Measurements from ENCODE around the gene MCRIP2. TPM values are rescaled to one million over a fixed set of nuclear protein-coding genes. Genes with fewer than 3 reads are reported as not detected.

The MCRIP2 gene
- total RNA-seq, 8 experiments from 2014 or later = 10.3 to 58.8 (median 31.3) TPM

GRCh38 chr16:666572-666971 is 24.9 kb downstream of the MCRIP2 start:
- ATAC-seq (replicated peaks in 6 of 8) = no peak
- H3K4me1 ChIP-seq (replicated peaks in 1 of 2) = peaks cover 10 to 12% of the 10 kb centered on the region in 2 donors
- in situ Hi-C loops (cut with MboI; ENCODE audit: low pct_unique_long_range_greater_than_20kb in 2 of 9, low sequenced_read_pairs in 9 of 9, unreplicated experiment in 9 of 9) = no loop called here
- no peak overlapping the region for H3K27ac ChIP-seq
- H3K4me3 ChIP-seq = no peak overlapping the region
- WGBS, 10 experiments = 67 to 100% (median 100%) methylated on average over 1 to 5 of the region's 13 CpGs; no CpG with 5 or more reads in 5 of the 10 experiments

GRCh38 chr16:667113-667779 is 25.6 kb downstream of the MCRIP2 start:
- Histone ChIP-seq H3K4me1 (replicated peaks in 1 of 2) (peaks cover 10 to 11% of the 10 kb centered on the region in 2 donors), H3K27ac (peak overlapping the region in 1 of 2 donors; percentile 29), H3K4me3 (peak overlapping the region in 2 of 5 donors; percentile 53 to 57)
- WGBS, 10 experiments = 77 to 100% (median 88%) methylated on average over 1 to 8 of the region's 22 CpGs; no CpG with 5 or more reads in 4 of the 10 experiments
- no peak for ATAC-seq (replicated peaks in 6 of 8)
- in situ Hi-C loops (cut with MboI; ENCODE audit: low pct_unique_long_range_greater_than_20kb in 2 of 9, low sequenced_read_pairs in 9 of 9, unreplicated experiment in 9 of 9) = no loop called here

DNA sequence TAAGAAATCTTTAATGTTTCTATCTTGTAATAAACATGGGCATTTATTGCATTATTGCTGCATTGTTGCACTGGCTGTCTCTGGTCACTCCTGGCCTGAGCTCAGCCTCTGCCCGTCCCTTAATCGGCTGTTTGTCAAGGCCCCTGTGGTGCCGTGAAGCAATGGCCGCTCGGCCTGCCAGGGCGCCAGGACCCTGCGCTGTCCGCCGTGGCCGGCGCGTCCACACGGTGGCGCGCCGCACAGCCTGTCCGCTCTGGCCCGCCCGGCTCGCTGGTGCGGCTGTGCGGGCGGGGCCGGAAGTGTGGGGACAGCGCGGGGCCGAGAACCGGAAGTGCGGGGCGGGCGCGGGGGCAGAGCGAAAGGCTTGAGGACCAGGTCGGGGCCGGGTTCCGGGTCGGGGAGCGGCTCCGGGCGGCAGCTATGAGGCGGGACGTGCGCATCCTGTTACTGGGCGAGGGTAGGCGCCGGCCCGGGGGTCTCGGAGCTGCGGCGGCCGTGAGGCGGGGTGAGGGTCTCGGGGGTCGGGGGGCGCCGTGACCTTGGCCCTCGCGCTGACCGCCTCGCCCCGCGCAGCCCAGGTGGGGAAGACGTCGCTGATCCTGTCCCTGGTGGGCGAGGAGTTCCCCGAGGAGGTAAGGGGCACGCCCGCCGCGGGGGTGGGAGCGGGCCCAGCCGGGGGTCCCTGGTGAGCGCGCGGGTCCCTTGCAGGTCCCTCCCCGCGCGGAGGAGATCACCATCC is 26.3 kb downstream of the MCRIP2 start, which contains the start of gene RHOT2:
TSS of gene RHOT2 (plus strand) at position 353 of the 739 bp plus-strand sequence. CDS start at position 421, 68 bp downstream.
- Histone ChIP-seq H3K27ac (peak within 1 kb of the TSS; percentile 14 to 29), H3K4me1 (replicated peaks in 1 of 2) (peaks cover 10 to 11% of the 10 kb centered on the region in 2 donors), H3K4me3 (peak within 1 kb of the TSS; percentile 48 to 88 (median 57))
- 0% methylated on average over 1 to 2 of the region's 78 CpGs; no CpG with 5 or more reads in 6 of the 10 experiments for WGBS, 10 experiments
- in situ Hi-C loops (cut with MboI; ENCODE audit: low pct_unique_long_range_greater_than_20kb in 2 of 9, low sequenced_read_pairs in 9 of 9, unreplicated experiment in 9 of 9) = no loop called here
- peak; percentile 89 to 97 (median 92) for ATAC-seq (replicated peaks in 6 of 8)

DNA sequence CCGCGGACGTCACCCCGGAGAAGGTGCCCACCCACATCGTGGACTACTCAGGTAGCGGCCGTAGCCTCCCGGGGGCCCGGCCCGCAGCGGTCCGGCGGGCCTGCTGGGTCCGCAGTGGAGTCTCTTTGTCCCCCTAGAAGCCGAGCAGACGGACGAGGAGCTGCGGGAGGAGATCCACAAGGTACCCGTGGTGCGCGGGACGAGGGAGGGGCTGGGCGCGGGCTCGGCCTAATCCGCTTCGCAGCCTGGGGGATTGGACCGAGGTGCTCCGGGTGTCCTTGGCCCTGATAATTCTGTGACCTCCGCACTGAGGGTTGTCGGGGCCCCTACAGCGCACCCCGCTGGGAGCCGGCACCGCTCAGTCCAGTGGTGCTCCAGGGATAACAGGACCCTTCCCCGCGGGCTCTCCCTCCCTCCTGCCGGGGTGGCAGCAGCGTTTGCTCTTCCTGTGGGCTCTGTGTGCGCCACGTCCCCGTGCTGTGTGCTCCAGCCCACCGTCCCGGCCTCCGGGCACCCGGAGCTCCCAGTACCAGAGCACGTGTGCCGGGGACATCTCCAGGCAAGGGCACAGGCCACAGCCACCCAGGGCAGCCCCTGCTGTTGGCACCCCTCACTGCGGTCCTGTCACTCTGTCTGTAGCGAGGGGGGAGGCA is 27.0 kb downstream of the MCRIP2 start:
- 0 to 18% (median 12%) methylated on average over 2 to 39 of the region's 50 CpGs; no CpG with 5 or more reads in 6 of the 10 experiments for WGBS, 10 experiments
- ATAC-seq (replicated peaks in 6 of 8) = peak in 3 of 8 experiments; percentile 6 to 17 (median 8)

DNA sequence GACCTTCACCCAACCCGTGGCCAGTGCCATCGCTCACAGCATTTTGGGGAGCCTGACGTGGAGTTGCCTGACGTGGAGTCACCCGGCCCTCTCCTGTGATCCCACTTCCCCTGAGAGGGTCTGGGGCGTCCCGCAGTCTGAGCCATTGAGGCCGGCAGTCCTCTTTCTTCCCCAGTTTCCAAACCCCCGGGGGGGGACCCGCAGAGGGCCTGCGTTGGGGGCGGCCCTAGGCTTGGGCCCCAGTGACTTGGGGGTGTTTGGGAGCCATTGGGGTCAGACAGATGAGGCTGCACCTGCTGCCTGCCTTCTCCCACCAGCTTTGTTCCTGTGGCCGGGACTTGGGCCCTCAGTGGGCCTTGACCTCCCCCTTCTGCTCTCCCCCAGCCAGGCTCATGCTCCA is 28.0 kb downstream of the MCRIP2 start:
- no peak overlapping the region for H3K27ac ChIP-seq
- no peak for ATAC-seq (replicated peaks in 6 of 8)
- peaks cover 10 to 11% of the 10 kb centered on the region in 2 donors for H3K4me1 ChIP-seq (replicated peaks in 1 of 2)
- in situ Hi-C loops (cut with MboI; ENCODE audit: low pct_unique_long_range_greater_than_20kb in 2 of 9, low sequenced_read_pairs in 9 of 9, unreplicated experiment in 9 of 9) = no loop called here
- WGBS, 10 experiments = 100% methylated on average over 1 of the region's 13 CpGs; no CpG with 5 or more reads in 9 of the 10 experiments
- no peak overlapping the region for H3K4me3 ChIP-seq

More for the DNA sequence above, 27.0 kb downstream of the MCRIP2 start:
- Histone ChIP-seq H3K4me1 (replicated peaks in 1 of 2) (peaks cover 10 to 11% of the 10 kb centered on the region in 2 donors), H3K27ac (peak overlapping the region; percentile 14 to 29), H3K4me3 (peak overlapping the region; percentile 48 to 88 (median 57))
- in situ Hi-C loops (cut with MboI; ENCODE audit: low pct_unique_long_range_greater_than_20kb in 2 of 9, low sequenced_read_pairs in 9 of 9, unreplicated experiment in 9 of 9) = no loop called here

GRCh38 chr16:670485-671352 is 29.1 kb downstream of the MCRIP2 start:
- no peak for ATAC-seq (replicated peaks in 6 of 8)
- H3K4me1 ChIP-seq (replicated peaks in 1 of 2) = peaks cover 16 to 18% of the 10 kb centered on the region in 2 donors
- H3K4me3 ChIP-seq = no peak overlapping the region
- in situ Hi-C loops (cut with MboI; ENCODE audit: low pct_unique_long_range_greater_than_20kb in 2 of 9, low sequenced_read_pairs in 9 of 9, unreplicated experiment in 9 of 9) = no loop called here
- H3K27ac ChIP-seq = no peak overlapping the region
- WGBS, 10 experiments = 80 to 100% (median 91%) methylated on average over 1 to 14 of the region's 52 CpGs; no CpG with 5 or more reads in 6 of the 10 experiments

DNA sequence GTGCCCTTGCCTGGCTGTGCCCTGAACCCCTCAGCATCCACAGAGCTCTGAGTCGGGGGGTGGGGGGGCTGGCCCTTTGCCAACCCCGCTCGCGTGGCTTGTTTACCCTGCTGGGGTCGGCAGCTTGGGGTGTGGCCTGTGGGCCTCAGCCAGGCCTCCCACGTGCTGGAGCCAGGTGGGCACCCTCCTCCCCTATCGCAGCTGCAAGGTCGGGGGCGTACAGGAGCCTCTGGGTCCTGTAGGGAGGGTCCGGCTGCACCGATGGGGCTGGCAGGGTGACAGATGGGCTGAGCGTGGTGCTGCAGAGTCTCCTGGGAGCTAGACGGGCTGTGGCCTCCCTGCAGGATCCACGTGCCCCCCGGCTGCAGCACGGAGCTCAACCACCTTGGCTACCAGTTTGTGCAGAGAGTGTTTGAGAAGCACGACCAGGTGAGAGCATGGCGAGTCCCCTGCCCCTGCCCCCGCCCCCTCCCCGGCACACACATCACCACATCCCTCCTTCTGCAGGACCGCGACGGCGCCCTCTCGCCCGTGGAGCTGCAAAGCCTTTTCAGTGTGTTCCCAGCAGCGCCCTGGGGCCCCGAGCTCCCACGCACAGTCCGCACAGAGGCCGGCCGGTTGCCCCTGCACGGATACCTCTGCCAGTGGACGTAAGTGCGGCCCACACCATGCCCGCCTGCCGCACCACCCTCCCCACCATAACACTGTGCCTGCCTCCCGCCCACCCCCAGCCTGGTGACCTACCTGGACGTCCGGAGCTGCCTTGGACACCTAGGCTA is 29.9 kb downstream of the MCRIP2 start:
- Histone ChIP-seq H3K27ac (no peak overlapping the region), H3K4me1 (replicated peaks in 1 of 2) (peaks cover 18 to 19% of the 10 kb centered on the region in 2 donors), H3K4me3 (no peak overlapping the region)
- in situ Hi-C loops (cut with MboI; ENCODE audit: low pct_unique_long_range_greater_than_20kb in 2 of 9, low sequenced_read_pairs in 9 of 9, unreplicated experiment in 9 of 9) = no loop called here
- 80% methylated on average over 3 of the region's 40 CpGs; no CpG with 5 or more reads in 9 of the 10 experiments for WGBS, 10 experiments
- no peak for ATAC-seq (replicated peaks in 6 of 8)

- Histone ChIP-seq H3K4me3 (no peak overlapping the region), H3K27ac (no peak overlapping the region), H3K4me1 (replicated peaks in 1 of 2) (peaks cover 18 to 19% of the 10 kb centered on the region in 2 donors)
- in situ Hi-C loops (cut with MboI; ENCODE audit: low pct_unique_long_range_greater_than_20kb in 2 of 9, low sequenced_read_pairs in 9 of 9, unreplicated experiment in 9 of 9) = no loop called here
- no peak for ATAC-seq (replicated peaks in 6 of 8)
- WGBS, 10 experiments = 96 to 100% (median 100%) methylated on average over 1 to 4 of the region's 19 CpGs; no CpG with 5 or more reads in 7 of the 10 experiments
Observed at GRCh38 chr16:672371-672770, 30.7 kb downstream of the MCRIP2 start.

- no peak overlapping the region for H3K27ac ChIP-seq
- H3K4me1 ChIP-seq (replicated peaks in 1 of 2) = peaks cover 15% of the 10 kb centered on the region in 2 donors
- in situ Hi-C loops (cut with MboI; ENCODE audit: low pct_unique_long_range_greater_than_20kb in 2 of 9, low sequenced_read_pairs in 9 of 9, unreplicated experiment in 9 of 9) = no loop called here
- H3K4me3 ChIP-seq = no peak overlapping the region
- no peak for ATAC-seq (replicated peaks in 6 of 8)
- 80 to 100% (median 99%) methylated on average over 1 to 11 of the region's 21 CpGs; no CpG with 5 or more reads in 6 of the 10 experiments for WGBS, 10 experiments
Observed at GRCh38 chr16:672851-673250, 31.2 kb downstream of the MCRIP2 start.

DNA sequence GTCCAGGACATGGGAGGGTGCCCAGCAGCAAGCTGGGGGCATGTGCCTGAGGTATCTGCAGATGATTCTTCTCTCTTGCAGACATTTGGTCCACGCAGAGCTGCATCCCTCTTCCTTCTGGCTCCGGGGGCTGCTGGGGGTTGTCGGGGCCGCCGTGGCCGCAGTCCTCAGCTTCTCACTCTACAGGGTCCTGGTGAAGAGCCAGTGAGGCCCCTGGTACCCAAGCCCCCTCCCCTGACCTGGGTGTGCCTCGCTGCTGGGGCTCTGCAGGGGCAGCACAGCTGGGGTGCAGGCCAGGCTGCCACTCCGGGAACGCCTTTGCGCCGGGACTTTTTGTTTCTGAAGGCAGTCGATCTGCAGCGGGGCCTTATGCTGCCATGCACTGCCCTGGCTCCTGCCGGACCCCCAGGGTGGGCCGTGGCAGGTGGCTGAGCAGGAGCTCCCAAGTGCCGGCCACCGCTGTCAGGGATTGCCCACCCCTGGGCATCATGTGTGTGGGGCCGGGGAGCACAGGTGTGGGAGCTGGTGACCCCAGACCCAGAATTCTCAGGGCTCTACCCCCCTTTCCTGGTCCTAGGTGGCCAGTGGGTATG is 31.9 kb downstream of the MCRIP2 start:
- in situ Hi-C loops (cut with MboI; ENCODE audit: low pct_unique_long_range_greater_than_20kb in 2 of 9, low sequenced_read_pairs in 9 of 9, unreplicated experiment in 9 of 9) = no loop called here
- Histone ChIP-seq H3K4me1 (replicated peaks in 1 of 2) (peaks cover 15 to 17% of the 10 kb centered on the region in 2 donors), H3K27ac (no peak overlapping the region), H3K4me3 (no peak overlapping the region)
- no peak for ATAC-seq (replicated peaks in 6 of 8)
- WGBS, 10 experiments = 100% methylated on average over 1 of the region's 18 CpGs; no CpG with 5 or more reads in 9 of the 10 experiments

DNA sequence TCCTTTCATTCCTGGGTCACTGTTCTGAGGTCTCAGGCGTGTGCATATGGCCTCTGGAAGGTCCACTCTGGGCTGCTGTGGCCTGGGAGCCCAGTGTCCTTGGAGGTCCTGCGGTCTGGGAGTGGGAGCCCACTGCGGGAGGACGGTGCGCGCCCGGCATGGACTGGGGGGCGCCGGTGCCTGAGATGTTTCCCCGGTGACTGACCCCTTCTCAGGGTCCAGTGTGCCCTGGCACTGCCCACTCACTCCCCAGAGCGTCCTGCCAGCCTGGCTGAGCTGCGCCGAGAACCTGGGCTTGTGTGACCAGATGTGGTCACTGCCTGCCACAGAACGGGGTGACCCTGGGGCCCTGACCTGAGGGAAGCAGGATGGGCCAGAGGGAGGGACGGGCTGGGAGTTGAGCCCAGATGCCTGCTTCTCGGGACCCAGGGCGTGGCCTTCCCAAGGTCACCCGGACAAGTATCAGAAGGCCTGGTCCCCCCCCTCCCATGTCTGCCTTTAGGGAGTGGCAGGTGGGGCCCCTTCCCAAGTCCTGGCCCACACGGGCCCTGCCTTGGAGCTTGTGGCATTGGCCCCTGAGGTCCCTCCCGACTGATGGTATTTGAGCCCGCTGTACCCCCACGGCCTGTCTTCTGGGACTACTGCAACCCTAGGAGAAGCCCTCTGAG is 32.7 kb downstream of the MCRIP2 start:
- H3K27ac ChIP-seq = no peak overlapping the region
- 80 to 100% (median 100%) methylated on average over 1 of the region's 22 CpGs; no CpG with 5 or more reads in 7 of the 10 experiments for WGBS, 10 experiments
- H3K4me1 ChIP-seq (replicated peaks in 1 of 2) = peaks cover 16 to 19% of the 10 kb centered on the region in 2 donors
- H3K4me3 ChIP-seq = no peak overlapping the region
- no peak for ATAC-seq (replicated peaks in 6 of 8)
- in situ Hi-C loops (cut with MboI; ENCODE audit: low pct_unique_long_range_greater_than_20kb in 2 of 9, low sequenced_read_pairs in 9 of 9, unreplicated experiment in 9 of 9) = no loop called here
